ENCODE measurements around the gene HSPA9.

HSPA9 gene

DNA sequence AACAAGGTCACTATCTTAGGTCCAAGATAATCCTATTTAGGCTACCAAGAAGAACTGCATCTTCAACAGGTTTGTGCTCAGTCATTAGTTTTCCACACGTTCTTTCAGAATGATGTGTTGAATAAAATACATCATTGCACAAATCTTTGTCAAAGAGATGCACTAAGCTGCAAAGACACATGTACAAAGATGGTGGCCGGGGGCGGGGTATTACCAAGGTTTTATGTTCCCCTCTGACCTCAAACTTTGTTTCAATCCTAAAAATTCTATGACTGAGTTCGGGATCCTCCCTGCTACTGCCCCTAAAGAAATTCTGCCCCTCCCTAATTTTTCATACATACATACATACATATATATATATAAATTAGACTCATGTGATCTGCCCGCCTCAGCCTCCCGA lies 14.2 kb downstream of the HSPA9 start:
- DNase-seq (ENCODE audit: low read depth in 2 of 2), result no peak

DNA sequence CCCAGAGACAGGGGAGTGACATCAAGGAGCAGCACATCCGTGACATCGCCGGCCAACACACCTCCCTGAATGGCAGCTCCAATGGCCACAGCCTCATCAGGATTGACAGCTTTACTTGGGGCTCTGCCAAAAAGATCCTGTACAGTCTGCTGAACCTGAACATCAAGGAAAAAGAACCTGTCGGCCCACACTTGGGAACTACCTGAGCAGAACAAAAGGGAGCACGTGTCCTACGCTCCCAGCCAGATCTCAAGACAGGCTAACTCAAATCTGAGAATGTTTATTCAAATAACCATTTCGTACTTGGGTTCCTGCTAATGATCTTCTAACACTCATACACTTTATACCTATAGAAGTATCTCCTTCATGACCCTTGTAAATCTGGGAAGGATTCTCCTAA lies 15.3 kb downstream of the HSPA9 start:
- DNase-seq (ENCODE audit: low read depth in 2 of 2), result no peak

DNA sequence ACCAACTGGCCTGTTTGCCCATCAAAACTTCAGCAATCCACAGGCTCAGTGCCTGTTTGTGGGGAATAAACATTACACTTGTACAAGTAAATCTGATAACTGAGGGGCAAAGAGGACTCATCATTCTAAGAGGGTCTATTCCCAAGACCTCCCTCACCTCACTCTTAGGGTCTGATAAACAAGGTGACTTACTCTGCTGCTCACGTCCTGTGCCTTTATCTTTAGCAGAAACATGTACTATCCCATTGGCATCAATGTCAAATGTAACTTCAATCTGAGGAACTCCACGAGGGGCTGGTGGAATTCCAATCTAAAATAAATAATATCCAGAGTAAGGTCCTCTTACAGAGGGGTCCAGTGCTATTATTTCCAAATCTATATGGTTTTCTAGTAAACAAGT lies 17.5 kb downstream of the HSPA9 start:
- DNase-seq (ENCODE audit: low read depth in 2 of 2), result no peak

DNA sequence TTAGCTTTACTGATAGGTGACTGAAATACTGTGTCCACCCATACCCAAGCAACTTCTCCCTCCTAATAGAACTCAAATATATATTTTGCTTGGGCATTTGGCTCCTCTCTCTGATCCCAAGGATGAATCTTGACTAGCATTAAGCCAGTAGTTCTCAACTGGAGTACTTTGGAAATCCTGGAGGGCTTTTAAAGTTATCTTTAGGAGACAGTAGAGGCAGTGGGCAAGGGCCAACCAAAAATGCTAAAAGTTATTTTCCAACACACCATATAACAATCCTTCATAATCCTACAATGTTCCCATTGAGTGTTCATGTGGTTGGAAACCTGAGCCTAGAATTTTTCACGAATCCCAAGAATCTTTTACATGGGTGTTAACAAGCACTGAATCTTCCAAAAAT lies 21.1 kb downstream of the HSPA9 start:
- no peak for DNase-seq (ENCODE audit: low read depth in 2 of 2)

DNA sequence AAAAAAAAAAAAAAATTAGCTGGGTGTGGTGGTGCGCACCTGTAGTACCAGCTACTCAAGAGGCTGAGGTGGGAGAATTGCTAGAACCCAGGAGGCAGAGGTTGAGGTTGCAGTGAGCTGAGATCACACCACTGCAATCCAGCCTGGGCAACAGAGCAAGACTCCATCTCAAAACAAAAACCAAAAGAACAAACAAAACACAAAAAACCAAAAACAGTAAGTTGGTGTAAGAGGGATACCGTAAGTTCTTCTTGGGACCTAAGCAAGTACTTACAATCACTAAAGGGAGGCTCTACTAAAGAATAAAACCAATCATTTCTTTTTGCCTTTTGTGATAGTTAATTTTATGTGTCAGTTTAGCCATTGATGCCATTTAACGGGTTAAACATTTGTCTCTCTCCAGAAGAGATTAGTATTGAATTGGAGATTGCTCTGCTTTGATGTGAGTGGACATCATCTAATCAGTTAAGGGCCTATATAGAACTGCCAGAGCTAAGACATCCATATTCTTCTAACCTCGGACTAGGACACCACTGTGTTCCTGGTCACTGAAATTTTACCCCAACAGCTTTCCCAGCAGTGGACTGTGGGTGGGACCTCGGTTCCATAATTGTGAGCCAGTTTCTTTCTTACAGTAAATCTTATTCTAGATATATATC lies 21.6 kb downstream of the HSPA9 start:
- no peak for DNase-seq (ENCODE audit: low read depth in 2 of 2)

DNA sequence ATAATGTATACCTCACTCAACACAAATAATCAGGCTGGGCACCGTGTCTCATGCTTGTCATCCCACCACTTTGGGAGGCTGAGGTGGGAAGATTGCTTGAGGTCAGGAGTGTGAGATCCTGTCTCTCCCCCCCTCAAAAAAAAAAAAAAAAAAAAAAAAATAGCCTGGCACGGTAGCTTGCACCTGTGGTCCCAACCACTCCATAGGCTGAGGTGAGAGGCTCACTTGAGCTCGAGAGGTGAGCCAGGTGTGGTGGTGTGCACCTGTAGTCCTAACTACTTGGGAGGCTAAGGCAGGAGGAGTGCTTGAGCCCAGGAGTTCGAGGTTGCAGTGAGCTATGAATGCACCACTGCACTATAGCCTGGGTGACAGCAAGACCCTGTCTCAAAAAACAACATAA lies 22.5 kb downstream of the HSPA9 start:
- no peak for DNase-seq (ENCODE audit: low read depth in 2 of 2)

DNA sequence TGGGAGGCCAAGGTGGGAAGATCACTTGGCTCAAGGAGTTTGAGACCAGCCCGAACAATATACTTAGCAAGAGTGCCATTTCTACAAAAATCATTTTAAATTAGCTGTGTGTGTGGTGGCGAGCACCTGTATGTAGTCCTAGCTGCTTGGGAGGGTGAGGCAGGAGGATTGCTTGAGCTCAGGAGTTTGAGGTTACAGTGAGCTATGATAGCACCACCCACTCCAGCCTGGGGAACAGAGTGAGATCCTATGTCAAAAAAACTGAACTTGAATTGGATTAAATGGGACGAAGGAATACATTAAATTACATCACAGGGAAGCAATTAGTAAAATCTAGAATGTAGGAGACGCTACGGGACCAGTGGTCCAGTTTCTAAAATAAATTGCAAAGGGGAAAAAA lies 25.8 kb downstream of the HSPA9 start:
- DNase-seq (ENCODE audit: low read depth in 2 of 2), result no peak

DNA sequence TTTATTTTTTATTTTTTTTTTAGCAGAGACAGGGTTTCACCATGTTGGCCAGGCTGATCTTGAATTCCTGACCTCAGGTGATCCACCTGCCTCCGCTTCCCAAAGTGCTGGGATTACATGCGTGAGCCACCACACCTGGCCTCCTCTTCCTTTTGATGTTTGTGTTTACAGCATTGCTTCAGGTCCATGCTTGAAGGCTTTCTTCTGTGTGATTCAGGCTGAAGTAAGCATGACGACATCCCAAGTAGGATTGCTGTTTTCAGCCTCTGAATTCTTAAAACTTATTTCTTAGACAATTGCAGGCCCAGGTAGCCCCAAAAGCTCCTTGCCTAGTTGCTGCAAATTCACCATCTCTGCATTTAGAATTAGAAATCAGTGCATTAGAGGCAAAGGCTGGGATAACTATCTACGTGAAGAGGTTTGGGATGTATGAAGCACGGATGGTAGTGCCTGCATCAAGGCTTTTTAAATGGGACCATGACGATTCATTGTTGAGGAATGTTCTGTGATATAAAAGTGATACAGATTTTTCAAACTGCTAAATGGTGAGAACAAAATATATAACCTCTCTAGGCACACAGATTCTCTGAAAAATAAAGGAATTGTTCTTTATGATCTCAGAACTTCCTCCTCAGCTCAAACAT lies 29.2 kb downstream of the HSPA9 start:
- no peak for DNase-seq (ENCODE audit: low read depth in 2 of 2)

DNA sequence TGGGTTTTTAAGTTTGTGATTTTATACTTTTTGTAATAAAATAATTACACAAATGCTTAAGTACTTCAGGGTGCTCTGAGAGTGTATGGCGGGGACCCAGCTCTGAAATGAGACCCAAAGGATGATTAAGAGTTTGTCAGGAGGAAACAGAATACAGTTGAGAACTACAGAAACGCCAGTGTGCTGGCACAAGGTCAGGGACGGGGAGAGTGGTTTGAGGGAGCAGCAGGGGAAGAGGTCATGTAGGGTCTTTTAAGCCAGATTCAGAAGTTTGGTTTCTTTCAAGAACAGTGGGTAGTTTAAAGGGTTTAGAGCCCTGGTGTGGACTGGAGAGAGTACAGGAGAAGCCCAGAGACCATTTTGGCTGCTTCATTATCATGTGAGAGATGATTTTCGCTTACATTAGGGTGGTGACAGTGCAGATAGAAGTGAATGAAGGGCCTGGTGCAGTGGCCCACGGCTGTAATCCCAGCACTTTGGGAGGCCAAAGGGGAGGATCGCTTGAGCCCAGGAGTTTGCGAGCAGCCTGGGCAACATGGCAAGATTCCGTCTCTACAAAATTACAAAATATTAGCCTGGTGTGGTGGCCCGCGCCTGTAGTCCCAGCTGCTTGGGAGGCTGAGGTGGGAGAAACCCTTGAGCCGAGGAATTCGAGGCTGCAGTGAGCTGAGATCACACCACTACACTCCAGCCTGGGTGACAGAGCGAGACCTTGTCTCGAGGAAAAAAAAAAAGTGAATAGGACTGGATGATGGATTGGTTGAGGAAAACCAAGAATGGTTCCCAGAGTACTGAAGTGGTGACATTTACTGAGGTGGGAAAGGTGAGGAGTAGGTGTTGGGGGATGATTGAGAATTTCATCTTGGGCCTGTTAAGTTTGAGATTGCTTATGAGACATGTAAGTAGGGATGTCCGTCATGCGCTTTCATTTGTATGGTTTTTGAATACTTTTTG lies 30.7 kb downstream of the HSPA9 start:
- DNase-seq (ENCODE audit: low read depth in 2 of 2), result no peak

DNA sequence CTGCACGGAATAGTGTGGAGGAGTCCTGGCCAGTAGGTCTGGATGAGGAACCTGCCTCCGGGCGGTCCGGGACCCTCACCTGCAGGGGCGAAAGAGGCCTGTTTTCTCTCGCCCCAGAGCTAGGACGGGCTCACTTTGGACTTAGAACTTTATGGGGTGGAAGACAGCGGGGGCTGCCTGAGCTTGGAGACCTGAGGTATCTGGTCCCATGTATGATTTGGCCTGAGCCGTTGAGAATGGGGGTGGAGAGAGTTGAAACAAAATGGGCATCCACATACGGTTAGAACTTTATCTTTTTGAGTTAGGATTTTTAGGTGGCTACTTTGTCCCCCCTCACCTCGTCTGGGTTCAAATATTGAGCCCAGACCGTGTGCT lies 31.5 kb downstream of the HSPA9 start:
- no peak for DNase-seq (ENCODE audit: low read depth in 2 of 2)

DNA sequence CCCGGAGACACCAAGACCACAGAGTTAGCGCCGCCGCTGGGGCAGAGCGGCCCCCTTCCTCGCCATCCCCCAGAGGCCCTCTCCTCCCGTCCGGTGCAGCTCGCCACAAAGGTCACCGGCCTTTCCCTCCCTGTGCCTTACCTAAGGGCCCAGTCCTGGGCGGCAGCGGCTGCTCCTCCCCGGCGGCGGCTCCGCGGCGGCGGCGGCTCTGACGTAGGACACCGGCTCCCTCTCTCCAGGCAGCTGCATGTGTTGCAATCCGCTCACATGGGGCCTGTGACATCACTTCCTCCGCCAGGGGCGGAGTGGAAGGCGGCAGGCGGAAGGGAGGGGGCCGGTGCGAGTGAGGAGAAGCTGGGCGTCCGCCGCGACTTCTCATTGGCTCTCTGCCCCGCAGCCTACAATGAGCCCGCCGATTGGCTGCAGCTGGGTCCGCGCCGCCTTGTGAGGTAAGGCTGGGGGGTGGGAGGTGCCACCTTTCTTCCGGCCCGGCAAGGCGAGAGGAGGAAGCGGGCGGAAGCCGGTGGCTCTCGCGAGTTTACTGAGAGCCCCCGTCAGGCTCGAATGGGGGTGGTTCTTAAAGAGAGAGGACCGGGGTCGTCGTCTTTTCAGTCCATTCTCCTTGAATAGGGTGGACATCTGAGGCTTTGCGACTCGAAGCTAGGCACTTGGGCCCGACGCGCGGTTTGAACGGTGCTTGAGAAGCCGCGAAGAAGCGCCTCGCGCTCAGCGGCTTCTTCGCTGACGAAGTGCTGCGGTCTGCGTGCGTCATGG lies 32.1 kb downstream of the HSPA9 start, which contains the start of gene ETF1:
TSS of gene ETF1 (minus strand) at position 281 of the 774 bp plus-strand sequence. CDS start 318 bp downstream, outside the sequence.
- peak; percentile 99 for DNase-seq (ENCODE audit: low read depth in 2 of 2)

DNA sequence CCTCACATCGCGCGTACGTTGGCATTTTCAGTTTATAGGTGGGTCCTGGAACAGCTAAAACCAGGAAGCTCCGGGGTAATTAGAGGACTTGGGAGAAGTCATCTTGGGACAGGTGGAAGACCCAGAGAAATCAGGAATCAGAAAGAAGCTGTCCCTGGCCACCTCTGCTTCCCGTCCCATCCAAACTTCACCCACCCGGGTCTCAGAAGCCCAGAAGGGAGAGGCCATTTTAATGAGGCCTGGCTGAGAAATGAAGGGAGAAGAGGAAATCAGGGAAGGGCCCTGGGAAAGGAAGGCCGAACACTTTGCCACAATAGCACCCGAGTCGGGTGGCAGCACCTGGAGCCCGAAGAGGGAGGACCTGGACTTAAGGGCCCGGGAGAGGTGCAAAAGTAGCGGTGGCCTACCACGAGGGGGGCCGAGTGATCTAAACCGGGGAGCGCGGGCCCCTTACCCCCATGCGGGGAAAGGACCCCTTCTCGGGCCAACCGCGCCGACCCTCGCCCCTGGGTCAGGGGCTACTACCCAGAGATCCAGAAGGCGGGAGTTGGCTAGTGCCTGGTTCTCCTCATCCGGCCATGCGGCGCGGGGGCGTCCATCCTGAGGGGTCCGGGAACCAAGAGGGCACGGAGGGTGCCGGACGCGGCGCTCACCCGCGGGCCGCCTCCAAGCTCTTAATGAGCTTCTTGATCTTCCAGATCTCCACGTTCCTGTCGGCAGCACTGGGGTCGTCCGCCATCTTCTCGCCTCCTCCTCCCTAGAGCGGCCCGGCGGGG lies 32.8 kb downstream of the HSPA9 start:
- no peak for DNase-seq (ENCODE audit: low read depth in 2 of 2)

DNA sequence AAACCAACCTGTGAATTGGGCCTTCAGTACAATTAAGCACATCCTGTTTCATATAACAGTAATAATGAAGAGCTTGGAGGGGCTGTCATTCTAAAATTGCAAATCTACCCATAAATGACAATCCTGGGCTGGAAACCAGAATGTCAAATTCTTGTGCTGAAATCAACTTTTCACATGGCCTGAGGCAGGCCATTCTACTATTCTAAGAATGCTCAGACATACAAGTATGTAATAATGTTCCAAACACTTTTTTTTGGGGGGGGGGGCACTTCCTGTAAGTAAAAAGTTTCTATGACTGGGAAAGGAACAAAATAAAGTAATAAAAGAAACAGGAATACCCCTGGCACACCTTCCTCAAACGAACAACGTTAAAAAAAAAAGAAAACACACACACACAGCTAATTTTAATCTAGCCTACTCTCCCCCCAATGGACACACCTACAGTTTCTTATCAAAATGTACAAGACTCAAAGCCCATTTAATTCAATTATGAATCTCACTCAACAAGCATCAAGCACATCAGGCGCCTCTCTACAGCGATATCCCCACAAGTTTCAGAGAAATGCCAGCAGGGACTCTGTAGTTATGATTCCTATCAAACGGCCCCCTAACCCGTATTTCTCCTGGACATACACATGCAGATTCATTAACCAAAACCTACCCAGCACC lies 33.6 kb downstream of the HSPA9 start:
- no peak for DNase-seq (ENCODE audit: low read depth in 2 of 2)

DNA sequence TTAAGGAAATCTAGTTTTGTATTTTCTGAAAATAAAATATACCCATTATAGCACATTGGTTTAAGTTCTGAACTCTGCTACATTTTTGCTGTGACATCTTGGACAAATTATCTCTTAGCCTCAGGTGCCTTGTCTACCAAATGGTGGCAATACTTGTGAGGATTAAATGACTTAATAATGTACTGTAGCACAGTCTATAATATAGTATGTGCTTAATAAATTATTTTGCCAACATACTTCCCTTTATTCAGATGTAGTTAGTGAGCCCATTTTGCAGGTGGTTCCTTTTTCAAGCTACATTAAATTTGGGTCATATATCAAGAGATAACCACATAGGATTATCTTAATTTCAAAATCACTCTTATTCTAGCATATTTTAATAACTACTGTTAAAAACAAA lies 35.4 kb downstream of the HSPA9 start:
- no peak for DNase-seq (ENCODE audit: low read depth in 2 of 2)

DNA sequence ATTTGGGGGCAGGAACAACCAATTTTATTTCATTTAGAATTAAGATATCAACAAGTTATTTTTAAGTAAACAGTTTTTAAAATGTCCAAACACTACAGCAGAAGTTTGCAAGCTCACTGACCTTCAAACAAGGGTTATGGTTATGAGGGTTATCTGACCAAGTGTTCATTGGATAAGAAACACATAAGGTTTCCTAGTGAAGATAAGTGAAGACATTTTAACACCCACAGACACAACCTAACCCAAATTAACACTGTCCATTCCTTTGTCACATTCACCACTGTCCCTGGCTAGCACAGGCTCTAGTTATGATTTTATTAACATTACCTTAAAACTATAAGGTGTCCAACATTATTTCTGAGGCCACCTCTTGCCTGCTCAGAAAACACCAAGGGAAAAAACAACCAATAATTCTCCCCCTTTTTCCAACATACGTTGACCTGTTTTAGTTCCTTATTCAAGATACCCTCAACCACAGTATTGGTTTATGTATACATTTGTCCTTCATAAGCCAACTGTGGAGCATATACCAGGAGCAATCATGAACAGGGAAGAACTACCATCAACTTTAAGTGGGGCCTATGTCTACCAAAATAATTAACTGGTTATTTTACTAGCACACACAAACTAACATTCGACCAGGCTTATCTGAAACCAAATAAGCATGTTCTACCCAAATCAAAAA lies 36.1 kb downstream of the HSPA9 start:
- DNase-seq (ENCODE audit: low read depth in 2 of 2), result no peak

DNA sequence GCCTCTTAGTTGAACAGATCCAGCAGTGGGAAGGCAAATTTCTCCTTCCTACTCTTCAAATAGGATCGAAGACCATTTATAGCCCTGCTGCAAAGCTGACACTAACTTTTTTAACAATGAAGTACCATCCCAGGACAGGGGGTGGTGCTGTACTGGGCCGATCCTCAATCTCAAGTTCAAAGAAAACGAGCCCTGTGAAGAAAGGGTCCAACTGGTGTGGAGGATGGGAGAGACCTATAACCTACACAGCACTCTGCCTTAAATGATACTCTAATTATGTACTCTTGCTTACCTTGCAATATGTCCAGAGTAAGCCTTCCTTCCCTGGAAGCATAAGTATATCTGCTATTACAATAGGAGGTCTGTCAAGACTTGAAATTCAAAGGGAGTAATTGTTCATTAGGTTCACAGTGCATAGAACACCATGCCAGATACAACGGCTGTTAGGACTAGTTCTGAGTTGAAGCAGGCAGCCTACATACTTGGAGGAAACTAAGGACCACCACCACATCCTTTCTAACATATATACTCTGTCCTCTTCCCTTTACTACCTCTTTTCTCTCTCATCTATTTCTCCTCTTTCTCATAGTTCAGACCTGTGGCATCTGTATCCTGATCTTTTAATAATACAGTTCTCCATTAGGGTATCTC lies 38.4 kb downstream of the HSPA9 start:
- DNase-seq (ENCODE audit: low read depth in 2 of 2), result no peak

DNA sequence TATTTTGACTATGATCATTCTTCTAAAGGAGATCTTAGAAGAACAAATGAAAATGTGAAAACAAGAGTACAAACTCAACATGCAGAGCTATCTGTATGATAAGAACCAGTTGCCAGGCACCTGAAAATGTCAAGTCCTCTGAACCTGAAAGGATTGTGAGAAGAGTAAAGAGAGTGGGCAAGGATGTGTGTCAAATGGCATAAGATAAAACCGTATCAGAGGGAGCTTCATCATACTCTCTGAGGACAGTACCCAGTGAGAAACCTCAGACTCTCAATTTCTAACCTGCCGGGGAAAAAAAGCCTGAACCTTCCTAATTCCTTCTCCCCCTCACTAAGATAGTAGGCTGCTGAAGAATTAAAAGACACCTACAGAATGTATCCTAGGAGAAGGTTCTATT lies 39.0 kb downstream of the HSPA9 start:
- DNase-seq (ENCODE audit: low read depth in 2 of 2), result no peak

DNA sequence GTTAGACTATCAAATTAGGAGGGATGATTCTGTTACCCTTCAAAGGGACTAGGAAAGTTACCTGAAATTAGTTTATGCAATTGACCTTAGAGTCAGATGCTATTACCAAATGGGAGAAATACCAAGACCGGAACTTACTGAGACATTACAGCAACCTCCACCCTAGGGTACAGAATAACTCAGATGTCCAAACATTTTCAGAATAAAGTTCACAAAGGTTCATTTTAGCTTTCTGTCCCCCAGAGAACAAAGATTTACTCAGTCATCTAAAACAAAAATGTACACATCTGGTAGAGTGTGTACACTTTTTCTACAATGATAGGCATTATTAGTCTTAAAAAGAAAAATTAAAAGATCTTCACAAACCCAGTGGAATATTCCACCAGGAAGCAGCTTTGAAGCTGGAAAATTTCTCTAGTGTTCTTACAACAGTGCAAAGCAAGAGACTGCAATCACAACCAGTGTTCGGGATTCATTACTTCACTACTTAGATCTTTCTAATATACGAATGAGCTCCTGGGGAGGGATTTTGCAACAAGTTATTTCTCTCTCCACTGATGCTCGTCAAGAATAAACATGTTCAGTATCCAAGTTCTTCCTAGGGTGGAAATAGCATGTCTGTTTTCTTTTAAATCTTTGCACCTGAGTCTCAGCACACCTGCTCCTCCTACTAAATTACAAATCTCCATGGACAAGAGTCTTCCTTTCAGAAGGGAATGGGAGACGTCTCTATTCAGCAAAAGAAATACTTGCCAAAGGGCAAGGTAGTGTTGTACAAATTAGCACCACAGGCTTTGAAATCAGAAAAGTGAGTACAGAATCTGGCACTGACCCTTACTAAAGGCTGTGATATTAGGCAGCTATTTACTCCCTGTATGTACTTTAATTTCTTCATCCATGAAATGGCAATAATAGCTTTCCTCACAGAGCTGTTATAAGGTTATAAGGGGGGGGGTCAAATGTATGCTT lies 40.9 kb downstream of the HSPA9 start:
- DNase-seq (ENCODE audit: low read depth in 2 of 2), result no peak
